Measurements from ENCODE around the gene ABR.
"Not testable (repeated sequence)": the region's sequence is repeated elsewhere in the genome, so short reads cannot be mapped to it uniquely, and the experiment has no call there.

Gene ABR

GRCh38 chr17:979539-980405 is 200.0 kb downstream of the ABR start, which contains the start of gene NXN:
TSS of gene NXN (minus strand) at chr17:979776.
- TF ChIP-seq CTCF (IDR thresholded peaks at IDR 0.05; ENCODE audit: borderline replicate concordance, insufficient read depth, low read depth, low read length): peak; percentile 34
- H3K4me3 ChIP-seq (ENCODE audit: low read depth, low read length): peak within 1 kb of the TSS; percentile 57

- no peak for TF ChIP-seq CTCF (IDR thresholded peaks at IDR 0.05; ENCODE audit: borderline replicate concordance, insufficient read depth, low read depth, low read length)
- H3K4me3 ChIP-seq (ENCODE audit: low read depth, low read length): peak overlapping the region; percentile 57
Observed at GRCh38 chr17:979212-979538, 200.6 kb downstream of the ABR start.

- TF ChIP-seq CTCF (IDR thresholded peaks at IDR 0.05; ENCODE audit: borderline replicate concordance, insufficient read depth, low read depth, low read length): no peak
Observed at GRCh38 chr17:978103-979093, 201.4 kb downstream of the ABR start.

GRCh38 chr17:977166-977565 is 202.6 kb downstream of the ABR start:
- no peak for TF ChIP-seq CTCF (IDR thresholded peaks at IDR 0.05; ENCODE audit: borderline replicate concordance, insufficient read depth, low read depth, low read length)
- no peak overlapping the region for H3K4me3 ChIP-seq (ENCODE audit: low read depth, low read length)

More at GRCh38 chr17:978103-979093, 201.4 kb downstream of the ABR start:
- no peak overlapping the region for H3K4me3 ChIP-seq (ENCODE audit: low read depth, low read length)

- no peak overlapping the region for H3K4me3 ChIP-seq (ENCODE audit: low read depth, low read length)
- TF ChIP-seq CTCF (IDR thresholded peaks at IDR 0.05; ENCODE audit: borderline replicate concordance, insufficient read depth, low read depth, low read length): no peak
Observed at GRCh38 chr17:976312-976711, 203.5 kb downstream of the ABR start.

- TF ChIP-seq CTCF (IDR thresholded peaks at IDR 0.05; ENCODE audit: borderline replicate concordance, insufficient read depth, low read depth, low read length): no peak
- H3K4me3 ChIP-seq (ENCODE audit: low read depth, low read length): no peak overlapping the region
Observed at GRCh38 chr17:975371-975915, 204.3 kb downstream of the ABR start.

GRCh38 chr17:974778-975177 is 205.0 kb downstream of the ABR start:
- not testable (repeated sequence) for H3K4me3 ChIP-seq (ENCODE audit: low read depth, low read length)

All from GM12875 (cell line).